HEK293 (cell line): ENCODE data around the gene ZBTB20.

Experiments
- CTCF ChIA-PET: fragments of 350-600 bp; formaldehyde crosslinking; extraction: SDS; loops from one replicate; lab custom pipeline; 2021; ENCODE audit warnings: antibody characterized with exemption; lab: Yijun Ruan, JAX
- POLR2A ChIA-PET: fragments of 300-600 bp; formaldehyde crosslinking; extraction: SDS; loops from one replicate; lab custom pipeline; 2020; ENCODE audit warnings: antibody characterized with exemption, inconsistent platforms; lab: Yijun Ruan, JAX
- H3K27ac ChIP-seq: fragments of 200-500 bp; sonication (Bioruptor generic); 2 replicates; pipeline ENCODE4 v1.5.1; 2014; ENCODE audit warnings: low read depth, low read length, control low read depth, inconsistent platforms; ENCODE audit errors: extremely low read depth
- H3K36me3 ChIP-seq, 2 experiments: fragments of 200-500 bp in 1 of 2; sonication (Bioruptor generic) in 1 of 2; 1 replicate in 1 of 2; 2 replicates in 1 of 2; pipeline ENCODE4 v1.5.1; 2014 to 2017; ENCODE audit warnings: inconsistent platforms in 2 of 2, low read length in 2 of 2; ENCODE audit not compliant: control insufficient read depth in 2 of 2, insufficient read depth in 1 of 2
- H3K4me1 ChIP-seq: fragments of 200-500 bp; sonication (Bioruptor generic); 2 replicates; pipeline ENCODE4 v1.5.1; 2014; ENCODE audit warnings: mild to moderate bottlenecking, low read length, inconsistent platforms; ENCODE audit not compliant: control insufficient read depth, insufficient read depth
- H3K4me3 ChIP-seq: 2 replicates; pipeline ENCODE4 v1.5.1; 2011; ENCODE audit warnings: low read depth, mild to moderate bottlenecking, control low read depth, low read length, moderate library complexity
- H3K9me3 ChIP-seq: fragments of 200-500 bp; sonication (Bioruptor generic); 2 replicates; pipeline ENCODE4 v1.5.1; 2014; ENCODE audit warnings: low read depth, low read length, inconsistent platforms; ENCODE audit not compliant: control insufficient read depth, insufficient read depth
- BCL11B ChIP-seq: fragments of 450-650 bp; formaldehyde crosslinking; IDR thresholded peaks from 2 replicates; pipeline ENCODE4 v1.5.1; 2016; ENCODE audit warnings: low read depth, missing biosample characterization, missing genetic modification characterization
- GLIS2 ChIP-seq: fragments of 450-650 bp; formaldehyde crosslinking; IDR thresholded peaks from 2 replicates; pipeline ENCODE4 v1.5.1; 2016; ENCODE audit warnings: missing biosample characterization, missing genetic modification characterization
- HOXD13 ChIP-seq: sonication (generic); formaldehyde crosslinking; IDR thresholded peaks from 2 replicates; pipeline ENCODE4 v1.8.0; 2022; ENCODE audit warnings: missing genetic modification reagents, borderline replicate concordance
- KLF9 ChIP-seq: fragments of 450-650 bp; formaldehyde crosslinking; IDR thresholded peaks from 2 replicates; pipeline ENCODE4 v1.5.1; 2016; ENCODE audit warnings: missing biosample characterization, missing genetic modification characterization, low read depth
- MYNN ChIP-seq: fragments of 450-650 bp; formaldehyde crosslinking; IDR thresholded peaks from 2 replicates; pipeline ENCODE4 v1.5.1; 2016; ENCODE audit warnings: missing biosample characterization, missing genetic modification characterization, borderline replicate concordance
- OSR2 ChIP-seq: fragments of 450-650 bp; formaldehyde crosslinking; IDR thresholded peaks from 2 replicates; pipeline ENCODE4 v1.5.1; 2016; ENCODE audit warnings: missing biosample characterization, missing genetic modification characterization
- SCRT2 ChIP-seq: fragments of 450-650 bp; formaldehyde crosslinking; IDR thresholded peaks from 2 replicates; pipeline ENCODE4 v1.5.1; 2016; ENCODE audit warnings: missing biosample characterization, missing genetic modification characterization
- ZNF132 ChIP-seq: fragments of 450-650 bp; formaldehyde crosslinking; IDR thresholded peaks from 2 replicates; pipeline ENCODE4 v1.5.1; 2017; ENCODE audit warnings: missing biosample characterization, missing genetic modification characterization, borderline replicate concordance
- ZNF391 ChIP-seq: fragments of 450-650 bp; formaldehyde crosslinking; IDR thresholded peaks from 2 replicates; pipeline ENCODE4 v1.5.1; 2016; ENCODE audit warnings: low read depth, missing biosample characterization, missing genetic modification characterization, borderline replicate concordance
- ZNF549 ChIP-seq: fragments of 450-650 bp; IDR thresholded peaks from 2 replicates; pipeline ENCODE4 v1.5.1; 2018; ENCODE audit warnings: missing biosample characterization, missing genetic modification characterization, mild to moderate bottlenecking, inconsistent platforms, moderate library complexity
- ZNF600 ChIP-seq: fragments of 450-650 bp; formaldehyde crosslinking; IDR thresholded peaks from 2 replicates; pipeline ENCODE4 v1.5.1; 2016; ENCODE audit warnings: missing biosample characterization, missing genetic modification characterization
- ZNF624 ChIP-seq: fragments of 450-650 bp; formaldehyde crosslinking; IDR thresholded peaks from 2 replicates; pipeline ENCODE4 v1.5.1; 2017; ENCODE audit warnings: missing biosample characterization, missing genetic modification characterization
- ZNF785 ChIP-seq: fragments of 450-650 bp; formaldehyde crosslinking; IDR thresholded peaks from 2 replicates; pipeline ENCODE4 v1.5.1; 2016; ENCODE audit warnings: missing biosample characterization, missing genetic modification characterization
- TF ChIP-seq, protein P1 (sequence below): fragments of 450-650 bp; formaldehyde crosslinking; IDR thresholded peaks from 2 replicates; pipeline ENCODE4 v1.5.1; 2017; ENCODE audit warnings: missing biosample characterization, missing genetic modification characterization
- TF ChIP-seq, protein P2 (sequence below): fragments of 450-650 bp; formaldehyde crosslinking; IDR thresholded peaks from 2 replicates; pipeline ENCODE4 v1.5.1; 2017; ENCODE audit warnings: missing biosample characterization, mild to moderate bottlenecking, missing genetic modification characterization, moderate library complexity
- TF ChIP-seq, protein P3 (sequence below): fragments of 450-650 bp; formaldehyde crosslinking; IDR thresholded peaks from 2 replicates; pipeline ENCODE4 v1.5.1; 2016; ENCODE audit warnings: missing biosample characterization, missing genetic modification characterization, low read depth
- TF ChIP-seq, protein P4 (sequence below): fragments of 450-650 bp; formaldehyde crosslinking; IDR thresholded peaks from 2 replicates; pipeline ENCODE4 v1.5.1; 2016; ENCODE audit warnings: missing biosample characterization, missing genetic modification characterization, borderline replicate concordance
- TF ChIP-seq, protein P5 (sequence below): fragments of 450-650 bp; formaldehyde crosslinking; conservative IDR thresholded peaks from 2 replicates; pipeline ENCODE4 v1.5.1; 2016; ENCODE audit warnings: low read depth, missing biosample characterization, missing genetic modification characterization

The ZBTB20 gene

DNA sequence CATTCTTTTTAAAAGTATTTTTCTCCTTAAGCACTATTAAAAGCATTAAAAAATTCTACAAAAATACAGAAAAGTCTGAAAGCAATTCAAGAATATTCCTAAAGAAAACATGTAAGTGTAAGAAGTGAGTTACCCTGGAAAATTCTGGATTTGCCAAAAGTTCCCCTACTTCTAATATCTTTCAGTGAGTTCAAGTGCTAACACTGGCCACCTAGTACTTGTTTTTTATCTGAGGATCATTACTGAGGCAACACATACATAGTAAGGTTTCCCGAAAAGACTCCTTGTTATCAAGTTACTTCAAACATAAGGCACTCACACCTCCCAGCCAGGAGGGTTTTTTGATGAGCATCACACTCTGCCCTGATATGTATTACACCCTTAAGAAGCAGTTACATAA, 694.8 kb downstream of the ZBTB20 start:
- CTCF ChIA-PET: interaction anchor here (0.7 kb wide), 1 partner anchor 445 kb away, joined by 3 read pairs; no protein-coding TSS in a partner anchor
- POLR2A ChIA-PET: no interaction called here

More for the DNA sequence above, 694.8 kb downstream of the ZBTB20 start:
- H3K36me3 ChIP-seq: no peaks in the 10 kb centered on the region
- TF ChIP-seq, protein P1, sequence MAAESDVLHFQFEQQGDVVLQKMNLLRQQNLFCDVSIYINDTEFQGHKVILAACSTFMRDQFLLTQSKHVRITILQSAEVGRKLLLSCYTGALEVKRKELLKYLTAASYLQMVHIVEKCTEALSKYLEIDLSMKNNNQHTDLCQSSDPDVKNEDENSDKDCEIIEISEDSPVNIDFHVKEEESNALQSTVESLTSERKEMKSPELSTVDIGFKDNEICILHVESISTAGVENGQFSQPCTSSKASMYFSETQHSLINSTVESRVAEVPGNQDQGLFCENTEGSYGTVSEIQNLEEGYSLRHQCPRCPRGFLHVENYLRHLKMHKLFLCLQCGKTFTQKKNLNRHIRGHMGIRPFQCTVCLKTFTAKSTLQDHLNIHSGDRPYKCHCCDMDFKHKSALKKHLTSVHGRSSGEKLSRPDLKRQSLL (tag by site-specific recombination): no peak
- TF ChIP-seq GLIS2: no peak
- TF ChIP-seq, protein P2, sequence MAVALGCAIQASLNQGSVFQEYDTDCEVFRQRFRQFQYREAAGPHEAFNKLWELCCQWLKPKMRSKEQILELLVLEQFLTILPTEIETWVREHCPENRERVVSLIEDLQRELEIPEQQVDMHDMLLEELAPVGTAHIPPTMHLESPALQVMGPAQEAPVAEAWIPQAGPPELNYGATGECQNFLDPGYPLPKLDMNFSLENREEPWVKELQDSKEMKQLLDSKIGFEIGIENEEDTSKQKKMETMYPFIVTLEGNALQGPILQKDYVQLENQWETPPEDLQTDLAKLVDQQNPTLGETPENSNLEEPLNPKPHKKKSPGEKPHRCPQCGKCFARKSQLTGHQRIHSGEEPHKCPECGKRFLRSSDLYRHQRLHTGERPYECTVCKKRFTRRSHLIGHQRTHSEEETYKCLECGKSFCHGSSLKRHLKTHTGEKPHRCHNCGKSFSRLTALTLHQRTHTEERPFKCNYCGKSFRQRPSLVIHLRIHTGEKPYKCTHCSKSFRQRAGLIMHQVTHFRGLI (tag by site-specific recombination): no peak
- TF ChIP-seq, protein P3, sequence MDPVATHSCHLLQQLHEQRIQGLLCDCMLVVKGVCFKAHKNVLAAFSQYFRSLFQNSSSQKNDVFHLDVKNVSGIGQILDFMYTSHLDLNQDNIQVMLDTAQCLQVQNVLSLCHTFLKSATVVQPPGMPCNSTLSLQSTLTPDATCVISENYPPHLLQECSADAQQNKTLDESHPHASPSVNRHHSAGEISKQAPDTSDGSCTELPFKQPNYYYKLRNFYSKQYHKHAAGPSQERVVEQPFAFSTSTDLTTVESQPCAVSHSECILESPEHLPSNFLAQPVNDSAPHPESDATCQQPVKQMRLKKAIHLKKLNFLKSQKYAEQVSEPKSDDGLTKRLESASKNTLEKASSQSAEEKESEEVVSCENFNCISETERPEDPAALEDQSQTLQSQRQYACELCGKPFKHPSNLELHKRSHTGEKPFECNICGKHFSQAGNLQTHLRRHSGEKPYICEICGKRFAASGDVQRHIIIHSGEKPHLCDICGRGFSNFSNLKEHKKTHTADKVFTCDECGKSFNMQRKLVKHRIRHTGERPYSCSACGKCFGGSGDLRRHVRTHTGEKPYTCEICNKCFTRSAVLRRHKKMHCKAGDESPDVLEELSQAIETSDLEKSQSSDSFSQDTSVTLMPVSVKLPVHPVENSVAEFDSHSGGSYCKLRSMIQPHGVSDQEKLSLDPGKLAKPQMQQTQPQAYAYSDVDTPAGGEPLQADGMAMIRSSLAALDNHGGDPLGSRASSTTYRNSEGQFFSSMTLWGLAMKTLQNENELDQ (tag by site-specific recombination): no peak
- no peak for TF ChIP-seq HOXD13 (CRISPR knock-in tag)
- no peak for TF ChIP-seq ZNF132 (tag by site-specific recombination)
- TF ChIP-seq OSR2 (tag by site-specific recombination): no peak
- no peak for TF ChIP-seq SCRT2 (tag by site-specific recombination)
- TF ChIP-seq MYNN (tag by site-specific recombination): no peak
- TF ChIP-seq BCL11B (tag by site-specific recombination): no peak
- TF ChIP-seq ZNF600 (tag by site-specific recombination): no peak
- TF ChIP-seq, protein P4, sequence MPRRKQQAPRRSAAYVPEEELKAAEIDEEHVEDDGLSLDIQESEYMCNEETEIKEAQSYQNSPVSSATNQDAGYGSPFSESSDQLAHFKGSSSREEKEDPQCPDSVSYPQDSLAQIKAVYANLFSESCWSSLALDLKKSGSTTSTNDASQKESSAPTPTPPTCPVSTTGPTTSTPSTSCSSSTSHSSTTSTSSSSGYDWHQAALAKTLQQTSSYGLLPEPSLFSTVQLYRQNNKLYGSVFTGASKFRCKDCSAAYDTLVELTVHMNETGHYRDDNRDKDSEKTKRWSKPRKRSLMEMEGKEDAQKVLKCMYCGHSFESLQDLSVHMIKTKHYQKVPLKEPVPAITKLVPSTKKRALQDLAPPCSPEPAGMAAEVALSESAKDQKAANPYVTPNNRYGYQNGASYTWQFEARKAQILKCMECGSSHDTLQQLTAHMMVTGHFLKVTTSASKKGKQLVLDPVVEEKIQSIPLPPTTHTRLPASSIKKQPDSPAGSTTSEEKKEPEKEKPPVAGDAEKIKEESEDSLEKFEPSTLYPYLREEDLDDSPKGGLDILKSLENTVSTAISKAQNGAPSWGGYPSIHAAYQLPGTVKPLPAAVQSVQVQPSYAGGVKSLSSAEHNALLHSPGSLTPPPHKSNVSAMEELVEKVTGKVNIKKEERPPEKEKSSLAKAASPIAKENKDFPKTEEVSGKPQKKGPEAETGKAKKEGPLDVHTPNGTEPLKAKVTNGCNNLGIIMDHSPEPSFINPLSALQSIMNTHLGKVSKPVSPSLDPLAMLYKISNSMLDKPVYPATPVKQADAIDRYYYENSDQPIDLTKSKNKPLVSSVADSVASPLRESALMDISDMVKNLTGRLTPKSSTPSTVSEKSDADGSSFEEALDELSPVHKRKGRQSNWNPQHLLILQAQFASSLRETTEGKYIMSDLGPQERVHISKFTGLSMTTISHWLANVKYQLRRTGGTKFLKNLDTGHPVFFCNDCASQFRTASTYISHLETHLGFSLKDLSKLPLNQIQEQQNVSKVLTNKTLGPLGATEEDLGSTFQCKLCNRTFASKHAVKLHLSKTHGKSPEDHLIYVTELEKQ (tag by site-specific recombination): no peak
- no peak for TF ChIP-seq KLF9 (tag by site-specific recombination)
- no peak for TF ChIP-seq ZNF785
- no peak for TF ChIP-seq ZNF624 (tag by site-specific recombination)
- TF ChIP-seq ZNF549 (tag by site-specific recombination): no peak
- TF ChIP-seq ZNF391 (tag by site-specific recombination): no peak
- TF ChIP-seq, protein P5, sequence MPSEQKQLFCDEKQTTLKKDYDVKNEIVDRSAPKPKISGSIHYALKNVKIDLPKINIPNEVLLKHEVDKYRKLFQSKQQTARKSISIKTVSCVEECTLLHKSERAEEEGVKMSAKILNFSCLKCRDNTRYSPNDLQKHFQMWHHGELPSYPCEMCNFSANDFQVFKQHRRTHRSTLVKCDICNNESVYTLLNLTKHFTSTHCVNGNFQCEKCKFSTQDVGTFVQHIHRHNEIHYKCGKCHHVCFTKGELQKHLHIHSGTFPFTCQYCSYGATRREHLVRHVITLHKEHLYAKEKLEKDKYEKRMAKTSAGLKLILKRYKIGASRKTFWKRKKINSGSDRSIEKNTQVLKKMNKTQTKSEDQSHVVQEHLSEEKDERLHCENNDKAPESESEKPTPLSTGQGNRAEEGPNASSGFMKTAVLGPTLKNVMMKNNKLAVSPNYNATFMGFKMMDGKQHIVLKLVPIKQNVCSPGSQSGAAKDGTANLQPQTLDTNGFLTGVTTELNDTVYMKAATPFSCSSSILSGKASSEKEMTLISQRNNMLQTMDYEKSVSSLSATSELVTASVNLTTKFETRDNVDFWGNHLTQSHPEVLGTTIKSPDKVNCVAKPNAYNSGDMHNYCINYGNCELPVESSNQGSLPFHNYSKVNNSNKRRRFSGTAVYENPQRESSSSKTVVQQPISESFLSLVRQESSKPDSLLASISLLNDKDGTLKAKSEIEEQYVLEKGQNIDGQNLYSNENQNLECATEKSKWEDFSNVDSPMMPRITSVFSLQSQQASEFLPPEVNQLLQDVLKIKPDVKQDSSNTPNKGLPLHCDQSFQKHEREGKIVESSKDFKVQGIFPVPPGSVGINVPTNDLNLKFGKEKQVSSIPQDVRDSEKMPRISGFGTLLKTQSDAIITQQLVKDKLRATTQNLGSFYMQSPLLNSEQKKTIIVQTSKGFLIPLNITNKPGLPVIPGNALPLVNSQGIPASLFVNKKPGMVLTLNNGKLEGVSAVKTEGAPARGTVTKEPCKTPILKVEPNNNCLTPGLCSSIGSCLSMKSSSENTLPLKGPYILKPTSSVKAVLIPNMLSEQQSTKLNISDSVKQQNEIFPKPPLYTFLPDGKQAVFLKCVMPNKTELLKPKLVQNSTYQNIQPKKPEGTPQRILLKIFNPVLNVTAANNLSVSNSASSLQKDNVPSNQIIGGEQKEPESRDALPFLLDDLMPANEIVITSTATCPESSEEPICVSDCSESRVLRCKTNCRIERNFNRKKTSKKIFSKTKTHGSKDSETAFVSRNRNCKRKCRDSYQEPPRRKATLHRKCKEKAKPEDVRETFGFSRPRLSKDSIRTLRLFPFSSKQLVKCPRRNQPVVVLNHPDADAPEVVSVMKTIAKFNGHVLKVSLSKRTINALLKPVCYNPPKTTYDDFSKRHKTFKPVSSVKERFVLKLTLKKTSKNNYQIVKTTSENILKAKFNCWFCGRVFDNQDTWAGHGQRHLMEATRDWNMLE: no peak
- H3K27ac ChIP-seq: no peak overlapping the region
- H3K4me3 ChIP-seq: no peak overlapping the region
- H3K9me3 ChIP-seq: no peaks in the 10 kb centered on the region
- peaks cover 3% of the 10 kb centered on the region; the same call in 1 of the 2 replicates for H3K4me1 ChIP-seq
